Activated naive CD8-positive, alpha-beta T cell (primary cell): Measurements from ENCODE around the gene DPF3.

Source experiments
- H3K27ac Mint-ChIP-seq: one replicate; pipeline ENCODE4 v1.8.0; 2021; ENCODE audit warnings: mixed read lengths
- H3K27me3 Mint-ChIP-seq: one replicate; pipeline ENCODE4 v1.8.0; 2021; ENCODE audit warnings: mixed read lengths
- H3K36me3 Mint-ChIP-seq: one replicate; pipeline ENCODE4 v1.8.0; 2021; ENCODE audit warnings: mixed read lengths
- H3K4me1 Mint-ChIP-seq: one replicate; pipeline ENCODE4 v1.8.0; 2021; ENCODE audit warnings: low read depth, mixed read lengths
- H3K4me3 Mint-ChIP-seq: one replicate; pipeline ENCODE4 v1.8.0; 2021; ENCODE audit warnings: mild to moderate bottlenecking, mixed read lengths
- H3K9me3 Mint-ChIP-seq: one replicate; pipeline ENCODE4 v1.8.0; 2021; ENCODE audit warnings: low read depth, mixed read lengths

DPF3 gene

DNA sequence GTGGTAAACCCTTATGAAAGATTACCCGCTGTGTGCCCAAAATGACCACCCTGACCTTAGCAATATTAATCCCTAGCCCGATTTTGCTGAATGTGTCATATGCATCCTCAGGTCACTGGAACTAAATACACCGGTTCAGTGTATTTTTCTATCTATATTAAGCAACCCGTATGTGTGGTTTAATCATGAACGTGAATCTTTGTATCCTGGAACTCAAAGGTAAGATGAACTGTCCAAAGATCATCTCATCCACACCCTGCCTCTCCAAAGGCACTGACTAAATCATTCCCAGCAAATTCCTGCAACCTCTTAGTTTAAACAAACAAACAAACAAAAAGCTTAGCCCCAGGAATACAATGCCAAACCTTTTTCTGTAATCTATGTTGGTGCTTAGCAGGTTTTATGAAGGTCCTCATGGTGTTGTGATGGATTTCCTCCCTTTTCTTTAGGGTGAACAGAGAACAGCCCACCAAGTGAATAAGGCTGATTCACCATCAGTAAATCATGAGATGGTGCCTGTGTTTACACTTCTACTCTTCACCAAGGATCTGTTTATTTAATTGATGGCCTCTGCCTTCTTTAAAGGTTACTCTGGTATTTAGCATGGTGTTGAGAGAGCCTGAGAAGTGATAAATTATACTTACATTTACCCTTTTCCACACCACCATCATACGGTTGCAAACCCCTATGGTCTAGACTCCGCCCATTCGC, 298.6 kb downstream of the DPF3 start:
- Mint-ChIP-seq H3K27me3 (peaks cover 12% of the 10 kb centered on the region), H3K27ac (no peak overlapping the region), H3K36me3 (peaks cover 7% of the 10 kb centered on the region), H3K4me1 (peaks cover 54% of the 10 kb centered on the region), H3K9me3 (no peaks in the 10 kb centered on the region), H3K4me3 (no peak overlapping the region)

DNA sequence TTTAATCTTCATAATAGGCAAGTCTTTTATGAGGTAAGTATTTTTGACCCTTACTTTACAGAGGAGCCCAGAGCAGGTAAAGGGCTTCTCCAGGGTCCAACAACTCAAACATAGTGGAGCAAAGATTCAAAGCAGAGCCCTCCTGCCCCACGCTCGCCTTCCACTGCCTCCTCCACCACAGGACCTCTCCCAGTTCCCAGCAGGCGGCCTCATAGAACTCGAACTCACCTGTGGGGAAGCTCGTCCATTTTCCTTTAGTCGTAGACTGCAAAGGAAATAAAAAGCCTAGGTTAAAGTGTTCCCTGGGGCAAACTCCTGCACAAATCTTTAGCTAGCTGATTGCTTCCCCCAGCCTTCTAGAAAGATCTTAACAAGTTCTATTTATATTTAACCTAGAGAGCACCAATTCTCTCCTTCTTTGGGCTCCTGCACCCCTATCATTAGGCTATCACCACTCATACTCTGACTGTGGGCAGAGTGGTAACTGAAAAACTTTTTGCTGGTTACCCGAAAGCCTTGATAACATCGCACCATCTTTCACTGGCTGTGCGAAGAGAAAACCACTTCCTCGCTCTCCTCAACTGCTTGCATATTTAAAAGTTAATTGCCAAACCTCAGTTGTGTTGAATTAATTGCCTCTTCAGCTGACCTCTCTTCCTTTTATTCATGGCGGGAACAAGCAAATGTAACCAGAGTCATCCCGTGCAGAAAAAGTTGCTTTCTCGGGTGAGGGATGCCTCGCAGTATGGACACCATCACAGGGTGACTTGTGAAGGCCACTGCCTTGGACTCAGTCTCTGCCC, 299.6 kb downstream of the DPF3 start:
- Mint-ChIP-seq H3K4me3 (peak overlapping the region; percentile 52), H3K27me3 (peaks cover 12% of the 10 kb centered on the region), H3K36me3 (peaks cover 7% of the 10 kb centered on the region), H3K27ac (no peak overlapping the region), H3K4me1 (peaks cover 60% of the 10 kb centered on the region), H3K9me3 (no peaks in the 10 kb centered on the region)

DNA sequence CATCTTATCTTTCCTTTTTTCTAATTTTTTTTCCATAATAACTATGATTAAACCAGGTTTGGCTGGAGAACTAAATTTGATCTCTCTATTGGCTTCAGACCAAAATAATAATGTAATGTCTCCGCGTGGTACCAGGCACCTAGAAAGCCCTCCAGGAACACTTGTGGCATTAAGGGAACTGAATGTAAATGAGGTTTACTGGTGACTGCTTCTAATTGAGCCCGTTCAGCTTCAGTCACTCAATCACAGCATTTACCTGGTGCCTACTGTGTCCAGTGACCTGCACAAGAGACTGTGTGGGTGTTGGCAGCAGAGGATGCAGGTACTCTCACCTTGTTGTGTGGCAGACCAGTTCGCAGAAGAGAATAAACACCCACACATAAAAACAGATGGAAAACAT, 302.5 kb downstream of the DPF3 start:
- Mint-ChIP-seq H3K4me3 (no peak overlapping the region), H3K27ac (no peak overlapping the region), H3K9me3 (no peaks in the 10 kb centered on the region), H3K27me3 (peaks cover 8% of the 10 kb centered on the region), H3K4me1 (peaks cover 59% of the 10 kb centered on the region), H3K36me3 (peaks cover 9% of the 10 kb centered on the region)

DNA sequence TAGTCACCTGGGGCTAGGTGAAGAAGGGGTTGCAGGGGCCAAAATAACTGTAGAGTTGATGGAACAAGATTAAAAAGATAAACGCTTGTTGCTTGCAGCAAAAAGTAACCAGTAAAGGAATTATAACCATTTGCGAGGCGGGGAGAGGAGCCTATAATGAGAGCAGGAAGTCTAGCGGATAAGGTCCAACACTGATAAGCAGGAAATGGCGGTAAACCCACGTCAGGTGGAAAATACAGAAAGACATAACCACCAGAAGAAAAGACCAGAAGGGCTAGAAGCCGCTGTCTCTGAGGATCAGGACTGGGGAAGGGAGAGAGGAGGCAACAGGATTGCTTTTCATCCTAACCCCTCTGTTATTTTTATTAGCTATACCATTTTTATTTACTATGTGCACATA, 303.3 kb downstream of the DPF3 start:
- peak overlapping the region; percentile 56 for H3K4me3 Mint-ChIP-seq
- H3K27me3 Mint-ChIP-seq, result peaks cover 7% of the 10 kb centered on the region
- no peaks in the 10 kb centered on the region for H3K9me3 Mint-ChIP-seq
- H3K36me3 Mint-ChIP-seq, result peaks cover 9% of the 10 kb centered on the region
- no peak overlapping the region for H3K27ac Mint-ChIP-seq
- peaks cover 52% of the 10 kb centered on the region for H3K4me1 Mint-ChIP-seq

DNA sequence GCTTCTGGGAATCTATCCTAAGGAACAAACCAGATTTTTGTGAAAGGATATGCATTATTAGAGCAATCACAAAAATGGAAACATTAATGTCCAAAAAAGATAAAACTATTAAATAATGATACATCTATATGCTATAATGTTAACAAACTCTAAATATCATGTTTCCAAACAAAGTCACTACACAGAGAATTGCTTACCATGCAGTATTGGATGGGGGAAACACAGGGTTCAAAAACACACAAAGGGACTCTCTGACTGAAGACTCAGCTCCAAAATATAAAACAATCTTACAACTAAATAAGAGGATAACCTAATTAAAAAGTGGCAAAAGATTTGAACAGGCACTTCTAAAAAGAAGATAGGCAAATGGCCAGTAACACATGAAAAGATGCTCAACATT, 304.2 kb downstream of the DPF3 start:
- Mint-ChIP-seq H3K9me3 (no peaks in the 10 kb centered on the region), H3K27me3 (peaks cover 7% of the 10 kb centered on the region), H3K4me3 (no peak overlapping the region), H3K27ac (no peak overlapping the region), H3K4me1 (peaks cover 43% of the 10 kb centered on the region), H3K36me3 (peaks cover 9% of the 10 kb centered on the region)

- Mint-ChIP-seq H3K36me3 (peaks cover 9% of the 10 kb centered on the region), H3K9me3 (no peaks in the 10 kb centered on the region), H3K4me3 (no peak overlapping the region), H3K27me3 (peaks cover 7% of the 10 kb centered on the region), H3K27ac (no peak overlapping the region), H3K4me1 (peaks cover 33% of the 10 kb centered on the region)
Observed at GRCh38 chr14:72588521-72588920, 305.4 kb downstream of the DPF3 start.

- H3K27ac Mint-ChIP-seq, result no peak overlapping the region
- H3K36me3 Mint-ChIP-seq, result peaks cover 4% of the 10 kb centered on the region
- H3K4me1 Mint-ChIP-seq, result peaks cover 2% of the 10 kb centered on the region
- H3K27me3 Mint-ChIP-seq, result peaks cover 1% of the 10 kb centered on the region
- H3K4me3 Mint-ChIP-seq, result no peak overlapping the region
- peaks cover 4% of the 10 kb centered on the region for H3K9me3 Mint-ChIP-seq
Observed at GRCh38 chr14:72583316-72584272, 310.3 kb downstream of the DPF3 start.

- no peak overlapping the region for H3K27ac Mint-ChIP-seq
- peaks cover 2% of the 10 kb centered on the region for H3K4me1 Mint-ChIP-seq
- peaks cover 4% of the 10 kb centered on the region for H3K9me3 Mint-ChIP-seq
- peaks cover 1% of the 10 kb centered on the region for H3K27me3 Mint-ChIP-seq
- H3K4me3 Mint-ChIP-seq, result no peak overlapping the region
- H3K36me3 Mint-ChIP-seq, result peaks cover 4% of the 10 kb centered on the region
Observed at GRCh38 chr14:72582582-72582981, 311.3 kb downstream of the DPF3 start.

DNA sequence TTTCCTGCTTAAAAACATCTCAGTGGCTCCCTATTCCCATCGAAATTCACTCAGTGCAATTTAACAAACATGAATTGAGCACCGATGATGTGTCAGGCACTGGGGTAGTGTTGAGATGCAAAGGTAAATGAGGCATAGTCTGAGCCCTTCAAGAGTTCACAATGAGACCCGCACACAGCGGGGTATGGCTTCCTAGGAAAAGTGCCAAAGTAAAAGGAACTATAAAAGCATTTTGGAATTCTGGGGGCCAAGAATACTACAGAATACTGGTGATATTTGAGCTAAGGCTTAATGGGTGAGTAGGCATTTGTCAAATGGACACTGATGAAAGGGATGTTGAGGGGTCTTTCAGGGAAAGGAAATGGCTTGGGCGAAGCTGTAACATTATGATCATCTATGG, 315.4 kb downstream of the DPF3 start:
- H3K9me3 Mint-ChIP-seq, result peaks cover 4% of the 10 kb centered on the region
- peaks cover 9% of the 10 kb centered on the region for H3K4me1 Mint-ChIP-seq
- H3K27me3 Mint-ChIP-seq, result no peaks in the 10 kb centered on the region
- no peak overlapping the region for H3K27ac Mint-ChIP-seq
- H3K4me3 Mint-ChIP-seq, result no peak overlapping the region
- no peaks in the 10 kb centered on the region for H3K36me3 Mint-ChIP-seq

GRCh38 chr14:72577521-72577920, 316.4 kb downstream of the DPF3 start:
- Mint-ChIP-seq H3K4me1 (peaks cover 9% of the 10 kb centered on the region), H3K27ac (no peak overlapping the region), H3K27me3 (no peaks in the 10 kb centered on the region), H3K4me3 (no peak overlapping the region), H3K9me3 (peaks cover 4% of the 10 kb centered on the region), H3K36me3 (no peaks in the 10 kb centered on the region)

GRCh38 chr14:72576258-72576657, 317.6 kb downstream of the DPF3 start:
- H3K9me3 Mint-ChIP-seq, result peaks cover 3% of the 10 kb centered on the region
- H3K27ac Mint-ChIP-seq, result no peak overlapping the region
- peaks cover 2% of the 10 kb centered on the region for H3K36me3 Mint-ChIP-seq
- no peak overlapping the region for H3K4me3 Mint-ChIP-seq
- no peaks in the 10 kb centered on the region for H3K27me3 Mint-ChIP-seq
- peaks cover 7% of the 10 kb centered on the region for H3K4me1 Mint-ChIP-seq

- H3K4me1 Mint-ChIP-seq, result peaks cover 7% of the 10 kb centered on the region
- peaks cover 4% of the 10 kb centered on the region for H3K36me3 Mint-ChIP-seq
- no peaks in the 10 kb centered on the region for H3K27me3 Mint-ChIP-seq
- H3K27ac Mint-ChIP-seq, result peak overlapping the region; percentile 23
- H3K9me3 Mint-ChIP-seq, result peaks cover 6% of the 10 kb centered on the region
- H3K4me3 Mint-ChIP-seq, result no peak overlapping the region
Observed at GRCh38 chr14:72574715-72575114, 319.2 kb downstream of the DPF3 start.

DNA sequence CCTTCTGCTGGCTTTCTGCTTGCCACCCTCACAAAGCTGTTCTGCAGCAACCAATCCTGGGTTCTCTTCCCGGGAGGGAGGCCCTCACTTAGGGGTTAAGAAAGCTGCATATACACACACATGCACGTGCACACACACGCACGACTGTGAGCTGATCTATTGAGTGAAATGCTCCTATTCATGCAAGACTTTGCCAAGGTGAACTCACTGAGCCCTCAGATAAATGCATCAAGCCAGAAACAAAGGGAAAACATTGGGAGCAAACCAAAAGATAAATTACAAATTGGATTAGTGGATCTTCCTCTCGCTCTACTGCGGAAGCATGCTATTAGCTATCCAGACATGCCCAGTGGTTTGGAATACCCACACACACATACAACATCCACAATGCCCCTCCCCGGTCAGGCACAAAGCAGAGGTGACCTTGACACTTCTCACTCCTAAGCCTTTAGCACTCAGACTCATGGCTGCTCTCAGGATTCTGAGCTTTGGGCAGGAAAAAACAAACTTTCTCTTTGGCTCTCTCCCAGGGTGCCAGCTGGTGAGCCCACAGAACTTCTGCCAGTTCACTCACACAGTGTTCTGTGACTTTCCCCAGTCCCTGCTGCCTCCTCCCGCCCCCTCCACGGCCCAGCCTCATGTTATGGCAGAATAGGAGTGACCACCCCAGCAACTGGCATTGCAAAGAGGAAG, 320.0 kb downstream of the DPF3 start:
- H3K4me1 Mint-ChIP-seq, result peaks cover 7% of the 10 kb centered on the region
- no peaks in the 10 kb centered on the region for H3K27me3 Mint-ChIP-seq
- H3K9me3 Mint-ChIP-seq, result peaks cover 6% of the 10 kb centered on the region
- no peak overlapping the region for H3K4me3 Mint-ChIP-seq
- H3K27ac Mint-ChIP-seq, result no peak overlapping the region
- H3K36me3 Mint-ChIP-seq, result peaks cover 4% of the 10 kb centered on the region
